HG02981 (cell line): ENCODE results near the gene DOCK3.
"Not testable (repeated sequence)": the region's sequence is repeated elsewhere in the genome, so short reads cannot be mapped to it uniquely, and the experiment has no call there.

ENCODE experiments used
- ATAC-seq: cut with Tn5 transposase; IDR thresholded peaks from one replicate; pipeline ENCODE4 v1.9.1; 2021; ENCODE audit warnings: mild to moderate bottlenecking, moderate library complexity; ENCODE audit not compliant: unreplicated experiment

DOCK3 gene

DNA sequence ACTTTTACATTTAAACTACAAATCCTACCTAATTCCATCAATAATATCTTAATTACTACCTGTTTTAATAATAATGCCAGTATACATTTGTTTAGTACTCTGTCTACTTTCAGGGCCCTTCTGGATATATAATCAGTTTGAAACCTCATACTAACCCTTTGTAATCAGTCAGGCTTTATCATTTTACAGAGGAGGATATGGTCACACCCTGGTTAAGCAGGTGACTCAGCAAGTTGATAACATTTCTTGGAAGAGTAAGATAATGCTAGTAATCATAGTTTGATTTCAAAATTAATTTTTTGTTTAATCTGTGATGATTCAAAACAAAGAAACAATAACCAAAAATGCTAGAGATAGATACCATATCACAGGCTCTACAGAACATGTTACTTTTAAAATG is 502.2 kb downstream of the DOCK3 start:
- ATAC-seq, result no peak

DNA sequence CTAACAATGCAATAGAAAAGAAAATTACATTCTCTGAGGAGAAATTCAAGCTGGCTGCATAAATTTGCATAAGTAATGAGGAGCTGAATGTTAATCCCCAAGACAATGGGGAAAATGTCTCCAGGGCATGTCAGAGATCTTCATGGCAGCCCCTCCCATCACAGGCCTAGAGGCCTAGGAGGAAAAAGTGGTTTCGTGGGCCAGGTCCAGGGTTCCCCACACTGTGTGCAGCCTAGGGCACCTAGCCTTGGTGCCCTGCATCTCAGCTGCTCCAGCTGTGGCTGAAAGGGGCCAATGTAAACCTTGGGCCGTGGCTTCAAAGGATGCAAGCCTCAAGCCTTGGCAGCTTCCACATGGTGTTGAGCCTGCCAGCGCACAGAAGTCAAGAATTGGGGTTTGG is 511.7 kb downstream of the DOCK3 start:
- not testable (repeated sequence) for ATAC-seq

DNA sequence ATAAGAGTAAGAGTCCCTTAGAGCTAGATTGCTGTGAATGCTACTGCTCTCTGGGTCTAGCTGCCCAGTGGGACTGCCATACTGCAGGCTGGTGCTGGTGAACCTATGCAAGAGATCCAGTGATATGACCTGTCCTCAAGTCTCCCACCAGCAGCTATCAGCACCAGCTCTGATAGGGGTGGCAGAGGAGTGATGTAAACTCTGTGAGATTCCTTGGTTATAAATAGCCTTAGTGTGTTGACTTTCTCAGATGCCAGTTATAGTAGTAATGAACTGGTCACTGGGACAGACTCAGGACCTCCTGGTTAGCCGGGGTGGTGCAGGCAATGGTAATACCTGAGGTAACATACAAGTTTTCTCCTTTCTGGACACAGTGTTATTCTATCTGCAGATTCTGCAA is 515.5 kb downstream of the DOCK3 start:
- no peak for ATAC-seq

DNA sequence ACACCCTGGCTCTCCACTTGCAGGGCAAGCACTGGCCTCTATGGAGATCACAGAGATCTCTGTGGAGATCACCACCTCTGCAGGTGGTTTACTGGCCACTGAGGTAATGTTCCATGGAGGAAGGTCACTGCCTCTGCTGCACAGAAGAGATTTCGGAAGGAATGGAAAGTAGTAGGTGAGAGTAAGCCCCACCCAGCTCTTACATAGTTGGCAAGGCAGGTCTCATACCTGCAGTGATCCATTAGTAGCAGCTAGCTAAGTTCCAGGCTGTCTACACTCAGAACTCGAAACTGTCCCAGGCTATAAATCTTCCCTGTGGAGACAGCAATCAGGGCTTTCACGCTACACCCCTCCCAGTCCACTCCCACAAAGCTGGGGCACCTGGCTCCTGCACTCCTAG is 516.1 kb downstream of the DOCK3 start:
- ATAC-seq, result no peak

DNA sequence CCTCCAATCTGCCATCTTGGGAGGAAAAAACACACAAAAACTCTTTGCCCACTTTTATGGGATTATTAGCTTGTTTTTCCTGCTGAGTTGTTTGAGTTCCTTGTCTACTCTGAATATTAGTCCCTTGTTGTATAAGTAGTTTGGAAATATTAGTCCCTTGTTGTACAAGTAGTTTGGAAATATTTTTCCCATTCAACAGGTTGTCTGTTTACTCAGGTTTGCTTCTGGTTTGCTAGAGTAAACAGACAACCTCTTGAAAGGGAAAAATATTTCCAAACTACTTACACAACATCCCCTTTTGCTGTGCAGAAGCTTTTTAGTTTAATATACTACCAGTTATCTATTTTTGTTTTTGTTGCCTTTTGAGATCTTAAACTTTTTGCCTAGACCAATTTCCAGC is 517.0 kb downstream of the DOCK3 start:
- ATAC-seq, result no peak

DNA sequence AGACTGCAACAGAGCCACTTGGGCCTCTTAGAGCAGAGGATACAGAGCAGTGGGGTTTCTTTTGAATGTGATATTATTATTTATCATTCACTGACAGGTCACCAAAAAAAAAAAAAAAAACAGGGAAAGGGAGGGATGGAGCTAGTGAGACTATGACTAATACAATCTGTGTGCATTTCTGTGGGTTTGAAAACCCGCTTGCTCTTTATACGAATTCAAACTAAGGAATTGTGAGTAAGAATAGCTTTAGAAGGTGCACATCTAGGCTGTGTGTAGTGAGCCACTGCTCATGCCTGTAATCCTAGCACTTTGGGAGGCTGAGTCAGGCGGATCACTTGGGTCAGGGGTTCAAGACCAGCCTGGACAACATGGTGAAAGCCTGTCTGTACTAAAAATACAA is 523.8 kb downstream of the DOCK3 start:
- ATAC-seq, result no peak

DNA sequence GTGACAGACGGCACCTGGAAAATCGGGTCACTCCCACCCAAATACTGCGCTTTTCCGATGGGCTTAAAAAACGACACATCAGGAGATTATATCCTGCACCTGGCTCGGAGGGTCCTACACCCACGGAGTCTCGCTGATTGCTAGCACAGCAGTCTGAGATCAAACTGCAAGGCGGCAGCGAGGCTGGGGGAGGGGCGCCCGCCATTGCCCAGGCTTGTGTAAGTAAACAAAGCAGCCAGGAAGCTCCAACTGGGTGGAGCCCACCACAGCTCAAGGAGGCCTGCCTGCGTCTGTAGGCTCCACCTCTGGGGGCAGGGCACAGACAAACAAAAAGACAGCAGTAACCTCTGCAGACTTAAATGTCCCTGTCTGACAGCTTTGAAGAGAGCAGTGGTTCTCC is 524.6 kb downstream of the DOCK3 start:
- not testable (repeated sequence) for ATAC-seq

DNA sequence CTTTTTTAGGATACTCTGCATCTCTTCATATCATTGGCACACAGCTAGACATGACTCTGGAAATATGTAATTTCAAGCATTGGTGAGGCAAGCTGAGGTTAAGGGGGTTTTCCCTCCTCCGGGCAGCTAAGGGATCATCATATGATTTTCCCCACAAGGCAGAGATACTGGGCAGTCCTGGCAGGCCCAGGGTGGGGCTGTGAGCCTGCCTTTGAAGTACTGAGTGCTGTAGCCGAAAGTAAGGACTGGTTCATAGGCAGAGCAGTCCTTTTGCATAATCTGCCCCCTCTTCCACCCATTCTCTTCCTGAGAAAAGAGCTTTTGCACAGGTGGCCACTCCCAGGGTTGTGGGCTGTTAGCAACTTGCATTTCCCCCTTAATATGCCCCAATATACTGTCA is 541.6 kb downstream of the DOCK3 start:
- ATAC-seq, result no peak

DNA sequence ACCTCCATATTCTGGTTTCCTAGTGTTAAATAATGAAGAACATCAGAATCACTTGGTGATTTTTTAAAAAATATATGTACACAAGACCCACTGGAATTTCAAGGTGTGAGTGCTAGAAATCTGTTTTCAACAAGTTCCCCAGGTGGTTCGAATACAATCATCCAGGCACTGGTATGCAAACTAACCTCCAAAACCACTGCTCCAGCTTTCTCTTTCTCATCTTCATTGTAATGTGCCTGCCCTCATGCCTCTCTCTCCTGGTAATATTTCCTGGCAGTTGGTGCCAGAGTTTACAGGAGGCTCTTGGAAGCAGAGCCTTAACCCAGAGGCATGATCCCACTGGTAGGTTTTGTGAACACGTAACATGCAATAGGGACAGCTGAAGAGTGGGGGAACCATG is 547.2 kb downstream of the DOCK3 start:
- no peak for ATAC-seq

DNA sequence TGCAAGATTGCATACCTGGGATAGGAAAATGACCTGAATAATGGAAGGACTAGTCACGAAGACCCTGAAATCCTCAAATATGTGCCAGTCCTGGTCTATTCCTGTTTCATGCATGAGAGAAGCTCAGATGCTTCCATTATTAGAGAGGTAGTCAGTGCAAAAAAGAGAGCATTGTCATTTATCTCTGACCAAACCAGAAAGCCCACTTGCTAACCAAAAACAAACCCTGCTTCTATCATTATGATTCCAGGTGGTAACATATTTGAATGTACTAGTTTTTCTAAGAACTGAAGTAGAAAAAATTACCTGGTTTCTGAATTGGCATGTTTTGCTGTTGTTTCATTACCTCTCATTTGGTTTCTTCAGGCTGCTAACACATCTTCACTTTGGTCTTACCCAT is 549.6 kb downstream of the DOCK3 start:
- no peak for ATAC-seq

DNA sequence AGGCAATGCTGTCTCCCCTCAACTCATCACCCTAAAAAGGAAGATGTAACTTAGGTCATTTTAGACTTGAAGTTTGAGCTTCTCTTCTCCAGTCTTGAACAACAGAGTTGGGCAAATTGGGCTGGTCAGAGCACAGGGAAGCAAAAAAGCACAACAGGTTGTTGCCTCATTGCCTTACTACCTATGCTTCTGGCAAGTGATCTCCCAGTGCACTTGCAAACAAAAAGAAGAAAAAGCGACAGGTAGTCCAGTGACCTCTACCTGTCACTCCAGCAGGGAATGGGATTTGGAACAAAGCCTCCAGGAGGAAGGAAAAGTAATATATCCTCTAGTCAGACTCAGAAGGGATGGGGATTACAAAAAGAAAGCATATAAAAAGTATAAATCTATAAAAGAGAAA is 550.1 kb downstream of the DOCK3 start:
- ATAC-seq, result no peak

DNA sequence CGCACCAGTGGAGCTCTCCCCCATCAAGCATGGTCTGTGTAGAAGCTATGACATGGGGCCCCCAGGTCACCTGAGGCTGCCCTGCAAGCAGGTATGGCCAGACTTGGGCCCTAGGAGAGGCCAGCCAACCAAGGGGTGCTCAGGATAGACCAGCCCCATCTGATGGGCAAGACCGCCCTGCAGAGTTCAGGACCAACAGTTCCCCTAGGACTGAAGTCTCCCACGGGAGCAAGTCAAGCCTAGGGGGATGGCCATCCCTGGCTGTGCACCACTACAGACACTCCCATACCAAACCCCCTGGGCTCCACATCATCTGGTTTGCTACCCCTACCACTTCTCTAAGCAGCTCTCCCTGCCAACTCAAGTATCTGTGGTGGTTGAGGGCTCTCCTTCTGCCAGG is 568.2 kb downstream of the DOCK3 start:
- ATAC-seq, result no peak

DNA sequence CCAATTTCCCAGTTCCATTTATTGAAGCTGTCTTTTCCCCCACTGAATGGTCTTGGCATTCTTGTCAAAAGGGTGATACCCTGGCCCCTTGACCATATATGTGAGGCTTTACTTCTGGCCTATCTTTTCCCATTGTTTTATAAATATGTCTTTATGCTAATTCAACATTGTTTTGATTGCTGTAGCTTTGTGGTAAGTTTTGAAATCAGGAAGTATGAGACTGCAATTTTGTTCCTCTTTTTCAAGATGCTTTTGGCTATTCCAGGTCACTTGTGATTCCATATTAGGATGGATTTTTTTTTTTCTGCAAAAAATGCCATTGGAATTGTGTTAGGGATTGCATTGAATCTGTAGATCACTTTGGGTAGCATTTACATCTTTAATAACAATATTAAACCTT is 569.2 kb downstream of the DOCK3 start:
- no peak for ATAC-seq

DNA sequence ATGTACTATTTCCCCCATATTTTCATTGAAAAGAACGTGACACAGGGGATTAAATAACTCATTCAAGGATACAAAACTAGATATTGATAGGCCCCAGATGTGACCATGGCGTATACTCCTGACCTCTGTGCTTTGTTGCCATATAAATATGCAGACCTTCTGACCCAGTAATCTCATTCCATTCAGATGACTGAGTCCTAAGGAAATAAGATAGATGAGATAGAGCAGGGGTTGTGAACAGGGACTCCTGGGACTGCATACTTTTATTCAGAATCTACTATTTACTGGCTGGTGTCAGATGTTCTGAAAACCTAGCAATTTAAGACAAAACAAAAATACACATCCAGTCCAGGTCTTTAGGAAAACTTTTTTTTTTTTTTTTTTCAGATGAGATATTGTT is 571.1 kb downstream of the DOCK3 start:
- ATAC-seq, result no peak

DNA sequence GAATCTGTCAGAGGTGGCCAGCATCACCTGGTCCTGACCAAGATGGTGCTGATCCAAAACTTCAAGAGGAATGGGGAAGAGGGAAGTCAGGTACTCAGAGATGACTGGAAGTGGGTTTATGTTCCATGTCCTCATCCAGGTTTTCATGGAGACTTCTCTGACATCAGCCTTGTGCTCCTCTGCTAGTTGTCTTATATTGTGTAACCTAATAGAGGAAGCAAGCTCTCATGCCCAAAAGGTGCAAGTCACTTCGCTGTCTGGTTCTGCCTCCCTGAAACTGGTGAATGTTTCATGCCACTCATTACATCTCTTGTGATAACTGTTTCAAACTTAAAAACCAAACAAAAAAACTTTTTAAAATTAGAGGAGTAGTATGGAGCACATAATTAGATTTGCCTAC is 583.1 kb downstream of the DOCK3 start:
- no peak for ATAC-seq

DNA sequence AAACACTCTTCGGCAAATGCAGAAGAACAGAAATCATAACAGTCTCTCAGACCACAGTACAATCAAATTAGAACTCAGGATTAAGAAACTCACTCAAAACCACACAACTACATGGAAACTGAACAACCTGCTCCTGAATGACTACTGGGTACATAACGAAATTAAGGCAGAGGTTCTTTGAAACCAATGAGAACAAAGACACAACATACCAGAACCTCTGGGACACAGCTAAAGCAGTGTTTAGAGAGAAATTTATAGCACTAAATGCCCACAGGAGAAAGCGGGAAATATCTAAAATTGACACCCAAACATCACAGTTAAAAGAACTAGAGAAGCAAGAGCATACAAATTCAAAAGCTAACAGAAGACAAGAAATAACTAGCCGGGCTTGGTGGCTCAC is 589.4 kb downstream of the DOCK3 start:
- ATAC-seq, result not testable (repeated sequence)

DNA sequence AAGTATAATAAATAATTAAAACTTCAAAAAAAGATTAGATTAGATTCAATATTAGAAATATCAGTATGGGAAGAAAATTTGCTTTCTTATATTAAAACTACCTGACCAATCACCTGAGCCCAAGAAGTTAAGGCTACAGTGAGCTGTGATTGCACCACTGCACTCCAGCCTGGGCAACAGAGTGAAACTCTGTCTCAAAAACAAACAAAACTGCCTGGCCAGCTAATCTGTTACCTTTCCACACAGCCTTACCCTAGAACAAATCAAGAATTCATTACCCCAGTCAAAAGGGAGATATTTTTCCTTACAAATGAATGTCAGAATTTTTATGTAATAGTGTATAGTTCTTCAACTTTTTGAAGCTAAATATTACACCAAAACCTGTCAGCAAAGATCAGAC is 593.4 kb downstream of the DOCK3 start:
- no peak for ATAC-seq

DNA sequence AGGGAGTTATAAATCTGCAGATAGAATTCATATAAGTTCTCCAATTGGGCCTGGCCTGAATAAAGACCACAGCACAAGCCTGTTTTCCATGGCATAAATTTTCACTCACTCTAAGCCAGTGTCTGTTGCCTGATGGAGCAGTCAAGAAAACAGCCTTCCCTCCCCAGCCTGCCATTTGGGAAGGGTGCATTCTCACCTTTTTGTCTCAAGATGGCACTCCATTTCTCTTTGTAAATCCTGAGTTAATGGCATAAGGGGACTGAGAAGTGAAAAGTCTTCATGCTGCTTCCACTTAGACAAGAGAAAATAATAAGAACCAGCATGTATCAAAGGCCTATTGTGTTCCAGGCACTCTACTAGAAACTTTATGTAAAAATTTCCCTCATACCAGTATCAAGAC is 594.7 kb downstream of the DOCK3 start:
- no peak for ATAC-seq

DNA sequence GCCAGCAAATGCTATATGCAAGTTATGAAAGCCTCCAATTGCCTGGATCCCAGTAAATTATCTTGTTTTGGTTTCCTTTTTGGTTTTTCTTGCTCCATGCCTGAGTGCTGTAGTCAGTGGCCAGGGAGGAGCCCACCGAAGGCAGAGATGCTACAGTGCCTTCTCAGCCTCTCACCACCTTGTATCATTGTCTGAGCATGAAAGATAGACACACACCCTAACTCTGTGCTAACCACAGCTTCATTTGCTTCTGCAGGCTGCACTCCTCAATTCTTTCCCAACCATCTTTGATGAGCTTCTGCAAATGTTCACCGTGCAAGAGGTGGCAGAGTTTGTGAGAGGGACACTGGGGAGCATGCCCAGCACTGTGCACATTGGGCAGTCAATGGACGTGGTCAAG is 595.8 kb downstream of the DOCK3 start:
- ATAC-seq, result no peak

DNA sequence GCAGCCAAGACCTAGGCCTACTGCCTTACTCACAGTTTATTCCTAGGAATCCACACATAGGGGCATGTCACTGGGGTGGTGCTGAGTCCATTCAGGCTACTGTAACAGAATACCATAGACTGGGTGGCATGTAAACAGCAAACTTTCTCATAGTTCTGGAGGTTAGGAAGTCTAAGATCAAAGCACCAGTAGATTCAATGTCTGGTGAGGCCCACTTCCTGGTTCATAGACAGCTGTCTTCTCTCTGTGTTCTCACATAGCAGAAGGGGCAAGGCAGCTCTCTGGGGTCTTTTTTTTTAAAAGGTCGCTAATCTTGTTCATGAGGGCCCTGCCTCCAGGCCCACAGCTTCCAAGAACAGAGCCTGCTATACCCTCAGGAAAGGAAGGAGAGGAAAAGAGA is 596.4 kb downstream of the DOCK3 start:
- no peak for ATAC-seq

DNA sequence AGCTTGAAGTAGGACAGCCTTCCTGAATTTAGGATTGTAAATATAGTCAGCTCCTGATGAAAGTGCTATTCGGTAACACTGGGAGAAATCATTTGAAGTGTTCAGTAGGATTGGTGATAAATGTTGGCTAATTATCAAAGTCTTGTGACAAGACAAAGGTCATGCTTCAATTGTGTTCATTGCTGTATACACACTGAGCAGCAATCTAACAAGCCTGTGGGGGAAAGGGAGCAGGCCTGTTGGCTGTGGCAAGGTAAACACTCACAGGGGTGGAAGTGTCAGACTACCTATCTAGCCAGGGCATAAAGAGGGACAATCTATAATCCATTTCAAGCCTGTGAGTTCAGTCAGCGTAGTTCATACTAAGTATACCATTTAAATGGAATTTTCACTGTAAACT is 599.3 kb downstream of the DOCK3 start:
- no peak for ATAC-seq

DNA sequence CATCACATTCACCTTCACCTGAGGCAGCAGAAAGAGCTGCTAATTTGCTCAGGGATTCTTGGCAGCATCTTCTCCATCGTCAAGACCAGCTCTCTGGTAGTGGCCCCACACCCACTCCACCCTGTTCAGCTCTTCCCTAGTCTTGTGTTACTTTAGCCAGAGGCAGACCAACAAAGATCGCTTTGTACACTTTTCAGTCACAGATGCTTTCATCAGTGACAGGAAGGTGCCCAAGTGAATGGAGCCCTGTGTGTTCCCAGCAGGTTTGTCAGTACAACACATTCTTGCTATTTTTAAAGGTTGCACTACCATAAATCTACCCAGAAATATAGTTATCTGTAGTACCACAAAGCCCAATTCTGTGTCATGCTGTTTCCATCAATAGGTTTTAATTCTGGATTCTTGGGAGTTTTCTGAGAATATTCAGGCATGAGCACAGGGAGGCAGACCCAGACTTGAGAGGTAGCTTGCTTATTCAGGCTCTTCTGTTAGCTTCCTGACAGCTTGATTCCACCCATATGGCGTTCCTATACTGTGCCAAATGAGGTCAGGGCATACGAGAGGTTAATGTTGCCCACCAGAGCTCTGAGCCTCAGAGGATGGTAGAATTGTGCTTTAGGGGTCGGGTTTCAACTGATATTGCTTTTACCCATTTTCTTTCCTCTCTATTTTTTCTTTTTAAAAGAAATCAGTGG is 600.5 kb downstream of the DOCK3 start:
- no peak for ATAC-seq

DNA sequence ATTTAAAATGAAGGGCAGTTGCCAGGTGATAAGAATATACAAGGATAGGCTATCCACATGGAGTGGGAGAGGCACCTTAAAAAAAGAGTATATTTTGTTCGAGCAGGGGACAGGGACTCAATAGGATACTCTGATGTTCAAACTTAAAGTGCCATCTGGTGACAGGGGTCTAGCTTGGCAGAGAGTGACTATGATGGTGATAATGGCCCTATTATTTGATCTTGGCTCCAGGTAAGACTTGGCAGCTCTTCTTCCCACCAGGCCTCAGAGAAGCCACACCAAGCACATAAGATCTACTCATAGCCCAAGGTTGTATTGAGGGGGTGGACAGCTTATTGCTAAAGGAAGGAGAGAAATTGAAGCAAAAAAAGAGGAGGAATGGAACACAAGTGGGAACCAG is 601.3 kb downstream of the DOCK3 start:
- no peak for ATAC-seq

DNA sequence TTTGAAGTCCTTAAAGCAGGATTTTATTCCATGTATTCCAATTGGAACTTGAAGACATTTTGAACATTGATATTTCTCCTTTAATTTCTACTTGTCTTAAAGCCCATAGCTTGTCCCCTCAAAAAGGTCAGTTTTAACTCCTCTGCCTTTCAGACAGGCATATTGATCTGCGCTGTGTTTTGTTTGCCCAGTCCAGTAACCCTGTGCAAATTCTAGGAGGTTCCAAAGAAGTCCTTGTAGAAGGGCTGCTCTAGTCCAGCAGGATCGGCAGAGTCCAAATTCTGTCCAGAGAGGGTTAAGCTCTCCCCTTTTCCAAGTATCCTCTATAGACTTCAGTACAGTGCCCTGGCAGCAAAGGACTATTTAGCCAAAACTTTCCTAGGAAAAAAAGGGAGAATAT is 604.7 kb downstream of the DOCK3 start:
- no peak for ATAC-seq
